HCT116 (cell line): ENCODE data around the gene UBAP2.

Experiments
- EZH2 ChIP-seq: fragments of 200-600 bp; sonication (generic); IDR thresholded peaks from 2 replicates; pipeline ENCODE4 v1.6.1; 2017; ENCODE audit warnings: antibody characterized with exemption, mixed run types
- RAD21 ChIP-seq: IDR thresholded peaks from 2 replicates; pipeline ENCODE4 v1.6.1; 2012; ENCODE audit warnings: low read depth, mild to moderate bottlenecking
- ZFX ChIP-seq: fragments of 450-650 bp; IDR thresholded peaks from 2 replicates; pipeline ENCODE4 v1.6.1; 2017

DNA sequence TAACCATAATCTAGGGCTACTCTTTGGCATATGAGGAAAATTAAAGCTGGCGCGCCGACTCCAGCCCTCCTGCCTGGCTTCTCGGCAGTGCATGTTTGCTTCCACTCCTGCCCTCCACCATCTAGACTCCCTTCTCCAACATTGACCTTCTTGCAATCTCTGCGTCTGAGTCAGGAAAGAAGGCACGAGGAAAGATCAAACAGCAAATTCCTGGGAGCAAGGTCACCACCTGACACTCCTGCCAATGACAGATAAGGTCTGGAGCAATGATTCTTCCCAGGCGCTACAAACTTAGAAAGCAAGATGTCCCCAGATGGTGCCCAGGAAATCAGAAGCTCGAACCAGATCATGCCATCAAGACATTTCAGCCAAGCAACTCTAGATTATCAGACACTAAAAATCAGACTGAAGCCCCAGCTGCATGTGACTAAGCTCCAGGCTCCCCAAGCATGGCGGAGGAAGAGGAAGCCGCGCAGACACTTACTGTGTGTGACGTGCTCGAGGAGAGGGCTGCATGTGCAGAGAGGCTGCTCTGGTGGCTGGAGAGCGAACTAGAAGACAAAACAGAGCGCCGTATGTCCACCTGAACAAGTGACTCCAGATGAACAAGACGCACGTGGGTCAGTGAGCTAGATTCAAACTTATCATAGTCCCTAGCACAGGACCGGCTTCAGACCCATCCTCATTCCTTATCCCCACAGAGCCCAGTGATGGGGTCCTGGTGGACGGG, 116.4 kb downstream of the UBAP2 start:
- TF ChIP-seq ZFX (no peak), EZH2 (no peak), RAD21 (no peak)
